ENCODE data around the gene FAM13C. TPM values are rescaled to one million over a fixed set of nuclear protein-coding genes. Genes with fewer than 3 reads are reported as not detected.

The FAM13C gene
- total and polyA plus RNA-seq, 9 of the 15 experiments (the other 6 are each of a cell fraction or from before 2014, with no cell fraction given), result not detected

DNA sequence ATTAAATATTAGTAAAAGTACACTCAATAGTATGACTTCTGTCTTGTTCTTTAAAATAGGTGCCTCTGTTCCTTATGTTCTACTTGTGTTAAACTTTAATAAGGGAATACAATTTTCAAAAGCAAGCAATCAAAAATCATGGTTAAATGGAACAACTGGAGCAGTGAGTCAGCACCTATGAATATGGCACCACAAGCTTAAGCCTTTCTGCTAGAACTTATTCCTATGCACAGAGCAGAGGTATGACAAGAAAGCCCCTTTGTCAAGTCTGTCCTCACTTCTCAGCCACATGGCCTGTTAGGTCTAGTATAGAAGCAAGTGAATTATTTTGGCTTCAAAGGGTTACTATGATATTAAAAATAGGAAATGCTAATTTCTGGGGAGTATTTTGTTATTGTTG lies 29.8 kb downstream of the FAM13C start:
- Histone ChIP-seq H3K79me2 (ENCODE audit: control insufficient read depth, insufficient read depth, low read length) (no peaks in the 10 kb centered on the region), H3K4me3 (no peak overlapping the region), H3K9ac (ENCODE audit: insufficient read depth in 1 of 2, low read depth in 2 of 2, low read length in 2 of 2) (no peak overlapping the region), H3K4me1 (replicated peaks in 1 of 2; ENCODE audit: control insufficient read depth in 2 of 2, insufficient read depth in 2 of 2, low read length in 2 of 2) (no peaks in the 10 kb centered on the region), H4K20me1 (replicated peaks; ENCODE audit: control insufficient read depth, insufficient read depth, low read length) (no peaks in the 10 kb centered on the region), H2AFZ (ENCODE audit: low read depth, low read length) (no peak overlapping the region), H3K27me3 (ENCODE audit: control insufficient read depth in 2 of 2, insufficient read depth in 2 of 2, low read length in 2 of 2) (no peaks in the 10 kb centered on the region), H3K9me3 (replicated peaks; ENCODE audit: control insufficient read depth, insufficient read depth, low read depth, low read length) (no peaks in the 10 kb centered on the region), H3K36me3 (ENCODE audit: control insufficient read depth, insufficient read depth, low read length) (no peaks in the 10 kb centered on the region), H3K27ac (ENCODE audit: extremely low read depth, low read depth, low read length) (no peak overlapping the region), H3K9me1 (ENCODE audit: control insufficient read depth, insufficient read depth, low read length) (no peaks in the 10 kb centered on the region), H3K4me2 (ENCODE audit: insufficient read depth, low read length) (no peak overlapping the region)
- no peak for ATAC-seq
- no peak for FAIRE-seq
- POLR2A ChIA-PET, result no interaction called here
- DNase-seq (ENCODE audit: extremely low read depth in 1 of 4, low spot score in 3 of 4), result no peak
- BruUV-seq (replicated peaks), result no TSS peak
- intact Hi-C loops (cut with micrococcal nuclease), result no loop called here
- in situ Hi-C loops (cut with MboI), result no loop called here
- CTCF ChIA-PET (ENCODE audit: low intra/inter-chr PET ratio), result no interaction called here
- TF ChIP-seq, protein P1, sequence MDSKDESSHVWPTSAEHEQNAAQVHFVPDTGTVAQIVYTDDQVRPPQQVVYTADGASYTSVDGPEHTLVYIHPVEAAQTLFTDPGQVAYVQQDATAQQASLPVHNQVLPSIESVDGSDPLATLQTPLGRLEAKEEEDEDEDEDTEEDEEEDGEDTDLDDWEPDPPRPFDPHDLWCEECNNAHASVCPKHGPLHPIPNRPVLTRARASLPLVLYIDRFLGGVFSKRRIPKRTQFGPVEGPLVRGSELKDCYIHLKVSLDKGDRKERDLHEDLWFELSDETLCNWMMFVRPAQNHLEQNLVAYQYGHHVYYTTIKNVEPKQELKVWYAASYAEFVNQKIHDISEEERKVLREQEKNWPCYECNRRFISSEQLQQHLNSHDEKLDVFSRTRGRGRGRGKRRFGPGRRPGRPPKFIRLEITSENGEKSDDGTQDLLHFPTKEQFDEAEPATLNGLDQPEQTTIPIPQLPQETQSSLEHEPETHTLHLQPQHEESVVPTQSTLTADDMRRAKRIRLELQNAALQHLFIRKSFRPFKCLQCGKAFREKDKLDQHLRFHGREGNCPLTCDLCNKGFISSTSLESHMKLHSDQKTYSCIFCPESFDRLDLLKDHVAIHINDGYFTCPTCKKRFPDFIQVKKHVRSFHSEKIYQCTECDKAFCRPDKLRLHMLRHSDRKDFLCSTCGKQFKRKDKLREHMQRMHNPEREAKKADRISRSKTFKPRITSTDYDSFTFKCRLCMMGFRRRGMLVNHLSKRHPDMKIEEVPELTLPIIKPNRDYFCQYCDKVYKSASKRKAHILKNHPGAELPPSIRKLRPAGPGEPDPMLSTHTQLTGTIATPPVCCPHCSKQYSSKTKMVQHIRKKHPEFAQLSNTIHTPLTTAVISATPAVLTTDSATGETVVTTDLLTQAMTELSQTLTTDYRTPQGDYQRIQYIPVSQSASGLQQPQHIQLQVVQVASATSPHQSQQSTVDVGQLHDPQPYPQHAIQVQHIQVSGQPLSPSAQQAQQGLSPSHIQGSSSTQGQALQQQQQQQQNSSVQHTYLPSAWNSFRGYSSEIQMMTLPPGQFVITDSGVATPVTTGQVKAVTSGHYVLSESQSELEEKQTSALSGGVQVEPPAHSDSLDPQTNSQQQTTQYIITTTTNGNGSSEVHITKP (IDR thresholded peaks at IDR 0.05; ENCODE audit: partially characterized antibody), result no peak
- TF ChIP-seq CCAR2 (IDR thresholded peaks at IDR 0.05; ENCODE audit: low read depth, low read length), result no peak
- TF ChIP-seq, protein P2, sequence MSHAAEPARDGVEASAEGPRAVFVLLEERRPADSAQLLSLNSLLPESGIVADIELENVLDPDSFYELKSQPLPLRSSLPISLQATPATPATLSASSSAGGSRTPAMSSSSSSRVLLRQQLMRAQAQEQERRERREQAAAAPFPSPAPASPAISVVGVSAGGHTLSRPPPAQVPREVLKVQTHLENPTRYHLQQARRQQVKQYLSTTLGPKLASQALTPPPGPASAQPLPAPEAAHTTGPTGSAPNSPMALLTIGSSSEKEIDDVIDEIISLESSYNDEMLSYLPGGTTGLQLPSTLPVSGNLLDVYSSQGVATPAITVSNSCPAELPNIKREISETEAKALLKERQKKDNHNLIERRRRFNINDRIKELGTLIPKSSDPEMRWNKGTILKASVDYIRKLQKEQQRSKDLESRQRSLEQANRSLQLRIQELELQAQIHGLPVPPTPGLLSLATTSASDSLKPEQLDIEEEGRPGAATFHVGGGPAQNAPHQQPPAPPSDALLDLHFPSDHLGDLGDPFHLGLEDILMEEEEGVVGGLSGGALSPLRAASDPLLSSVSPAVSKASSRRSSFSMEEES (CRISPR knock-in tag; IDR thresholded peaks at IDR 0.05), result no peak
- TF ChIP-seq, protein P3, sequence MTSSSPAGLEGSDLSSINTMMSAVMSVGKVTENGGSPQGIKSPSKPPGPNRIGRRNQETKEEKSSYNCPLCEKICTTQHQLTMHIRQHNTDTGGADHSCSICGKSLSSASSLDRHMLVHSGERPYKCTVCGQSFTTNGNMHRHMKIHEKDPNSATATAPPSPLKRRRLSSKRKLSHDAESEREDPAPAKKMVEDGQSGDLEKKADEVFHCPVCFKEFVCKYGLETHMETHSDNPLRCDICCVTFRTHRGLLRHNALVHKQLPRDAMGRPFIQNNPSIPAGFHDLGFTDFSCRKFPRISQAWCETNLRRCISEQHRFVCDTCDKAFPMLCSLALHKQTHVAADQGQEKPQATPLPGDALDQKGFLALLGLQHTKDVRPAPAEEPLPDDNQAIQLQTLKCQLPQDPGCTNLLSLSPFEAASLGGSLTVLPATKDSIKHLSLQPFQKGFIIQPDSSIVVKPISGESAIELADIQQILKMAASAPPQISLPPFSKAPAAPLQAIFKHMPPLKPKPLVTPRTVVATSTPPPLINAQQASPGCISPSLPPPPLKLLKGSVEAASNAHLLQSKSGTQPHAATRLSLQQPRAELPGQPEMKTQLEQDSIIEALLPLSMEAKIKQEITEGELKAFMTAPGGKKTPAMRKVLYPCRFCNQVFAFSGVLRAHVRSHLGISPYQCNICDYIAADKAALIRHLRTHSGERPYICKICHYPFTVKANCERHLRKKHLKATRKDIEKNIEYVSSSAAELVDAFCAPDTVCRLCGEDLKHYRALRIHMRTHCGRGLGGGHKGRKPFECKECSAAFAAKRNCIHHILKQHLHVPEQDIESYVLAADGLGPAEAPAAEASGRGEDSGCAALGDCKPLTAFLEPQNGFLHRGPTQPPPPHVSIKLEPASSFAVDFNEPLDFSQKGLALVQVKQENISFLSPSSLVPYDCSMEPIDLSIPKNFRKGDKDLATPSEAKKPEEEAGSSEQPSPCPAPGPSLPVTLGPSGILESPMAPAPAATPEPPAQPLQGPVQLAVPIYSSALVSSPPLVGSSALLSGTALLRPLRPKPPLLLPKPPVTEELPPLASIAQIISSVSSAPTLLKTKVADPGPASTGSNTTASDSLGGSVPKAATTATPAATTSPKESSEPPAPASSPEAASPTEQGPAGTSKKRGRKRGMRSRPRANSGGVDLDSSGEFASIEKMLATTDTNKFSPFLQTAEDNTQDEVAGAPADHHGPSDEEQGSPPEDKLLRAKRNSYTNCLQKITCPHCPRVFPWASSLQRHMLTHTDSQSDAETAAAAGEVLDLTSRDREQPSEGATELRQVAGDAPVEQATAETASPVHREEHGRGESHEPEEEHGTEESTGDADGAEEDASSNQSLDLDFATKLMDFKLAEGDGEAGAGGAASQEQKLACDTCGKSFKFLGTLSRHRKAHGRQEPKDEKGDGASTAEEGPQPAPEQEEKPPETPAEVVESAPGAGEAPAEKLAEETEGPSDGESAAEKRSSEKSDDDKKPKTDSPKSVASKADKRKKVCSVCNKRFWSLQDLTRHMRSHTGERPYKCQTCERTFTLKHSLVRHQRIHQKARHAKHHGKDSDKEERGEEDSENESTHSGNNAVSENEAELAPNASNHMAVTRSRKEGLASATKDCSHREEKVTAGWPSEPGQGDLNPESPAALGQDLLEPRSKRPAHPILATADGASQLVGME (CRISPR knock-in tag; IDR thresholded peaks at IDR 0.05), result no peak
- no peak for TF ChIP-seq GATAD2A (IDR thresholded peaks at IDR 0.05)
- TF ChIP-seq NFXL1 (CRISPR knock-in tag; IDR thresholded peaks at IDR 0.05), result no peak
- no peak for TF ChIP-seq PHF20 (IDR thresholded peaks at IDR 0.05; ENCODE audit: partially characterized antibody)
- no peak for TF ChIP-seq RBM22 (IDR thresholded peaks at IDR 0.05; ENCODE audit: low read depth, low read length, poor library complexity, severe bottlenecking)
- TF ChIP-seq, protein P4, sequence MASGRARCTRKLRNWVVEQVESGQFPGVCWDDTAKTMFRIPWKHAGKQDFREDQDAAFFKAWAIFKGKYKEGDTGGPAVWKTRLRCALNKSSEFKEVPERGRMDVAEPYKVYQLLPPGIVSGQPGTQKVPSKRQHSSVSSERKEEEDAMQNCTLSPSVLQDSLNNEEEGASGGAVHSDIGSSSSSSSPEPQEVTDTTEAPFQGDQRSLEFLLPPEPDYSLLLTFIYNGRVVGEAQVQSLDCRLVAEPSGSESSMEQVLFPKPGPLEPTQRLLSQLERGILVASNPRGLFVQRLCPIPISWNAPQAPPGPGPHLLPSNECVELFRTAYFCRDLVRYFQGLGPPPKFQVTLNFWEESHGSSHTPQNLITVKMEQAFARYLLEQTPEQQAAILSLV (tag; IDR thresholded peaks at IDR 0.05), result no peak
